Right lobe of liver (tissue), 6 donors: Measurements from ENCODE around the gene PHAF1. TPM values are rescaled to one million over a fixed set of nuclear protein-coding genes. Genes with fewer than 3 reads are reported as not detected.

Experiments
- ATAC-seq, 4 donors: fragments of 200-7000 bp; cut with Tn5 transposase; one replicate each; pipeline ENCODE4 v1.9.1; 2020; ENCODE audit warnings: mild to moderate bottlenecking in 4 of 4, moderate library complexity in 4 of 4
- DNase-seq, 3 donors: peaks; one replicate each; pipeline ENCODE4 v3.0.0-alpha.2; 2020
- H3K27ac ChIP-seq, 3 donors: fragments of 200-600 bp; one replicate each; pipeline ENCODE4 v1.8.0; 2022
- H3K27me3 ChIP-seq, 2 donors: fragments of 200-600 bp; one replicate each; pipeline ENCODE4 v1.8.0; 2022
- H3K36me3 ChIP-seq, 4 donors: fragments of 200-600 bp; sonication (generic) in 1 of 4; one replicate each; pipeline versions ENCODE4 v1.5.1 to v1.8.0; 2017 to 2022; ENCODE audit warnings: control low read depth in 1 of 4
- H3K4me1 ChIP-seq, 4 donors: fragments of 200-600 bp; sonication (generic) in 1 of 4; one replicate each; pipeline versions ENCODE4 v1.5.1 to v1.8.0; 2017 to 2022; ENCODE audit warnings: control low read depth in 1 of 4
- H3K4me3 ChIP-seq, 3 donors: fragments of 200-600 bp; one replicate each; pipeline ENCODE4 v1.8.0; 2022
- H3K9me3 ChIP-seq, 4 donors: fragments of 200-600 bp; sonication (generic) in 1 of 4; one replicate each; pipeline versions ENCODE4 v1.5.1 to v1.8.0; 2017 to 2022; ENCODE audit warnings: control low read depth in 1 of 4
- POLR2A ChIP-seq: fragments of 450-650 bp; IDR thresholded peaks from one replicate; pipeline ENCODE4 v1.6.1; 2017; ENCODE audit warnings: antibody characterized with exemption, mild to moderate bottlenecking
- WGBS: methylation state at CpG from one replicate; pipeline ENCODE4 v1.1.6; 2018; ENCODE audit warnings: low coverage, low lambda C conversion rate; ENCODE audit not compliant: insufficient coverage; ENCODE audit errors: missing lambda C conversion rate; 5-methylcytosine and 5-hydroxymethylcytosine counted together
- intact Hi-C, 2 donors: fragments of 100-400 bp; cut with DNase I; formaldehyde crosslinking; loops; one replicate each; pipeline versions ENCODE4 v1.11.2 to v1.14.1; 2022
- total RNA-seq, 6 experiments: library from RNA; depleted of rRNA in 2 of 6; stranded (reverse); fragments of >200 nt in 2 of 6; fragmentation: NEBNext Ultra II Directional in 3 of 6; extraction: Animal tissue kit (Norgen Biotek cat#: 25700) in 3 of 6; gene quantifications; one replicate each; pipeline versions ENCODE4 v1.1.0 to v1.2.4, GENCODE V29; 2016 to 2023
- TF ChIP-seq, protein P1 (sequence below), 4 donors: fragments of 200-600 bp in 3 of 4; fragments of 450-650 bp in 1 of 4; IDR thresholded peaks; one replicate each; pipeline versions ENCODE4 v1.5.1 to v1.8.0; 2016 to 2022; ENCODE audit warnings: antibody characterized with exemption in 4 of 4, mild to moderate bottlenecking in 2 of 4
- donor health status: DM: no; HTN: yes; CAD: no.
- donor health status: DM: no; HTN: no; CAD: no.
- donor health status: DM: no; HTN: no; CAD: no.
- donor health status: DM: no; HTN: yes; CAD: no.
- donor health status: DM: no; HTN: yes; CAD: no.

Gene PHAF1
- total RNA-seq, 6 experiments from 2014 or later = 22.3 to 45.1 (median 32.4) TPM

- Histone ChIP-seq H3K27ac (no peak overlapping the region), H3K4me1 (peaks cover 0 to 32% (median 10%) of the 10 kb centered on the region in 4 donors), H3K27me3 (no peaks in the 10 kb centered on the region), H3K4me3 (no peak overlapping the region), H3K36me3 (no peaks in the 10 kb centered on the region), H3K9me3 (no peaks in the 10 kb centered on the region)
- WGBS = 86% methylated on average over 1 of the region's 12 CpGs
- ATAC-seq (no peak), DNase-seq (no peak)
- intact Hi-C loops = no loop called here
- TF ChIP-seq, protein P1, sequence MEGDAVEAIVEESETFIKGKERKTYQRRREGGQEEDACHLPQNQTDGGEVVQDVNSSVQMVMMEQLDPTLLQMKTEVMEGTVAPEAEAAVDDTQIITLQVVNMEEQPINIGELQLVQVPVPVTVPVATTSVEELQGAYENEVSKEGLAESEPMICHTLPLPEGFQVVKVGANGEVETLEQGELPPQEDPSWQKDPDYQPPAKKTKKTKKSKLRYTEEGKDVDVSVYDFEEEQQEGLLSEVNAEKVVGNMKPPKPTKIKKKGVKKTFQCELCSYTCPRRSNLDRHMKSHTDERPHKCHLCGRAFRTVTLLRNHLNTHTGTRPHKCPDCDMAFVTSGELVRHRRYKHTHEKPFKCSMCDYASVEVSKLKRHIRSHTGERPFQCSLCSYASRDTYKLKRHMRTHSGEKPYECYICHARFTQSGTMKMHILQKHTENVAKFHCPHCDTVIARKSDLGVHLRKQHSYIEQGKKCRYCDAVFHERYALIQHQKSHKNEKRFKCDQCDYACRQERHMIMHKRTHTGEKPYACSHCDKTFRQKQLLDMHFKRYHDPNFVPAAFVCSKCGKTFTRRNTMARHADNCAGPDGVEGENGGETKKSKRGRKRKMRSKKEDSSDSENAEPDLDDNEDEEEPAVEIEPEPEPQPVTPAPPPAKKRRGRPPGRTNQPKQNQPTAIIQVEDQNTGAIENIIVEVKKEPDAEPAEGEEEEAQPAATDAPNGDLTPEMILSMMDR (IDR thresholded peaks at IDR 0.05) = no peak
- TF ChIP-seq POLR2A = no peak
Measured at GRCh38 chr16:67176662-67177061, 66.9 kb downstream of the PHAF1 start.

GRCh38 chr16:67177743-67178699 lies 68.3 kb downstream of the PHAF1 start:
- DNase-seq (peak; percentile 86 to 90 (median 88)), ATAC-seq (peak; percentile 58 to 69 (median 64))
- no peaks in the 10 kb centered on the region for H3K27me3 ChIP-seq
- no peaks in the 10 kb centered on the region for H3K9me3 ChIP-seq
- intact Hi-C loops = no loop called here
- peaks cover 0 to 31% (median 10%) of the 10 kb centered on the region in 4 donors for H3K4me1 ChIP-seq
- peak overlapping the region in 2 of 3 donors; percentile 15 to 69 for H3K27ac ChIP-seq
- H3K36me3 ChIP-seq = no peaks in the 10 kb centered on the region
- WGBS = 35% methylated on average over 5 of the region's 73 CpGs
- TF ChIP-seq, protein P1 (IDR thresholded peaks at IDR 0.05) = peak in 1 of 4 donors; percentile 11
- TF ChIP-seq POLR2A = peak; percentile 43
- peak overlapping the region; percentile 40 to 51 (median 44) for H3K4me3 ChIP-seq

DNA sequence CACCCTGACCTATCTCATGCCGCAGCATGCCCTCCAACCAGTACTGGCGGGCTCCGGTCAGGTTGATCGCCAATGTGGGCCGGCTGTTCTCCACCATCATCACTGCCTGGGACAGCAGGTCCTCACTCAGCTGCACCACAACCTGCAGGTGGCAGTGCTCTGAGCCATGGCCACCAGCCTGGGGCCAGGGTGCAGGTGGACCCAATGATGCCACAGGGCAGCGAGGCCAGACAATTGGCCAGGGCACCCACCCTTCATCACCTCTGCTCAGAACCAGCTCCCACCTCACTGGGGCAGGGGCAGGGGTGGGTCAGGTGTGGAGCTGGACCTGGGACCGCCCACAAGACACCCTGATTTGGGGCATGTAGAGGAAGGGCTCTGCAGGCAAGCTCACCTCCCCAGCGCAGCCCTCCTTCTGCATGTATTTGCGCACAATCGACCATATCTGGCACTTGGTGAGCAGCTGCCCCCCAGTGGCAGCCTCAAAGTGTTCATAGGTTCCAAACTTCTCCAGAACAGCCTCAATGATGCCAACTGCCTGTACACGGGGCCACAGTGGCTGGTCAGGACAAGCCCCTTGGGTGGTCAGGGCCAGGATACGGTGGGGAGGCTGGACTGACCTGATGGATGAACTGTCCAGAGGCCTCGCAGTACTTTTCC lies 69.8 kb downstream of the PHAF1 start:
- no peaks in the 10 kb centered on the region for H3K27me3 ChIP-seq
- intact Hi-C loops = no loop called here
- TF ChIP-seq POLR2A = no peak
- TF ChIP-seq, protein P1 (IDR thresholded peaks at IDR 0.05) = peak in 2 of 4 donors; percentile 6 to 15
- H3K9me3 ChIP-seq = no peaks in the 10 kb centered on the region
- H3K4me3 ChIP-seq = no peak overlapping the region
- no CpG with 5 or more reads among the region's 13 CpGs for whole genome bisulfite sequencing
- no peak for ATAC-seq
- H3K27ac ChIP-seq = no peak overlapping the region
- no peaks in the 10 kb centered on the region for H3K36me3 ChIP-seq
- DNase-seq = no peak
- H3K4me1 ChIP-seq = peaks cover 0 to 23% (median 6%) of the 10 kb centered on the region in 4 donors

DNA sequence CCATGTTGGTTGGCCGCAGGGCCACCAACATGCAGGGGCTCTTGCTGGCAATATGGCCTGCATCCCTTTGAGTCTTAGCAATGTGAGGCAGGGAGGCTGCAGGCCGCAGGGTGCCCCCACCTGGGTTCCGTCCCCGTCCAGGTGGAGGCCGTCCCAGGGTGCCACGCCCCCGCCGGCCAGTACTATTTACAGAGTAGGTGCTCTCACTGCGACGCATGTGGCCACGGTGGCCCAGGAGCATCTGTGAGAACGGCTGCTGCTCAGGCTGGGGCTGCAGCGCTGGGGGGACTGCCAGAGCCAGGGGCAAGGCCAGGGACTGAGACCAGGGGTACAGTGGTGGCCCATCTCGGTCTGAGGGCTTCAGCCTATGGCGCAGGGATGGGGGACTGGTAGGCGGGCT lies 70.4 kb downstream of the PHAF1 start:
- Histone ChIP-seq H3K9me3 (no peaks in the 10 kb centered on the region), H3K4me3 (no peak overlapping the region), H3K36me3 (no peaks in the 10 kb centered on the region), H3K4me1 (peaks cover 0 to 26% (median 9%) of the 10 kb centered on the region in 4 donors), H3K27me3 (no peaks in the 10 kb centered on the region), H3K27ac (no peak overlapping the region)
- WGBS = 100% methylated on average over 1 of the region's 16 CpGs
- TF ChIP-seq, protein P1 (IDR thresholded peaks at IDR 0.05) = no peak
- no peak for TF ChIP-seq POLR2A
- intact Hi-C loops = no loop called here
- no peak for ATAC-seq
- no peak for DNase-seq
